NCI-H446 treated with DMSO at 0.1 percent for 48 hours (cell line): Measurements from ENCODE around the gene ING1.
"Not testable (repeated sequence)": the region's sequence is repeated elsewhere in the genome, so short reads cannot be mapped to it uniquely, and the experiment has no call there.

Source experiments
- DNase-seq: peaks from one replicate; lab custom pipeline; 2025; lab: John Stamatoyannopoulos, UW

ING1 gene

GRCh38 chr13:110713642-110713952, at the start of gene ING1:
Gene ING1 (plus strand): TSS chr13:110713700. CDS start chr13:110714150, 450 bp downstream.
- DNase-seq = no peak

GRCh38 chr13:110664041-110664440, 49.5 kb upstream of the ING1 start:
- DNase-seq = no peak

- DNase-seq = no peak
These were observed 48.8 kb upstream of the ING1 start for GRCh38 chr13:110664673-110665072.

GRCh38 chr13:110665491-110666254, 47.8 kb upstream of the ING1 start:
- no peak for DNase-seq

GRCh38 chr13:110666255-110666533, 47.3 kb upstream of the ING1 start:
- DNase-seq = no peak

- no peak for DNase-seq
These were observed 44.5 kb upstream of the ING1 start for GRCh38 chr13:110669036-110669435.

GRCh38 chr13:110669814-110670213, 43.7 kb upstream of the ING1 start:
- DNase-seq = not testable (repeated sequence)

GRCh38 chr13:110676595-110677587, 36.6 kb upstream of the ING1 start:
- DNase-seq = no peak

GRCh38 chr13:110677731-110678545, 35.6 kb upstream of the ING1 start:
- no peak for DNase-seq

- no peak for DNase-seq
These were observed 32.6 kb upstream of the ING1 start for GRCh38 chr13:110680852-110681251.

- DNase-seq = no peak
These were observed 31.5 kb upstream of the ING1 start for GRCh38 chr13:110681868-110682550.

GRCh38 chr13:110682746-110683145, 30.8 kb upstream of the ING1 start:
- no peak for DNase-seq

GRCh38 chr13:110683203-110683883, 30.2 kb upstream of the ING1 start:
- no peak for DNase-seq

- DNase-seq = no peak
These were observed 29.6 kb upstream of the ING1 start for GRCh38 chr13:110683921-110684320.

- no peak for DNase-seq
These were observed 29.0 kb upstream of the ING1 start for GRCh38 chr13:110684388-110685056.

GRCh38 chr13:110685305-110686020, 28.0 kb upstream of the ING1 start:
- no peak for DNase-seq

- DNase-seq = no peak
These were observed 25.8 kb upstream of the ING1 start for GRCh38 chr13:110687736-110688135.

GRCh38 chr13:110689041-110689440, 24.5 kb upstream of the ING1 start:
- no peak for DNase-seq

GRCh38 chr13:110689711-110690110, 23.8 kb upstream of the ING1 start:
- no peak for DNase-seq

GRCh38 chr13:110690516-110690915, 23.0 kb upstream of the ING1 start:
- DNase-seq = no peak
